ENCODE measurements around the gene CNGA3. TPM values are rescaled to one million over a fixed set of nuclear protein-coding genes. Genes with fewer than 3 reads are reported as not detected.
"Not testable (repeated sequence)": the region's sequence is repeated elsewhere in the genome, so short reads cannot be mapped to it uniquely, and the experiment has no call there.

CNGA3 gene
- total RNA-seq, 4 donors from 2014 or later = 0.25 to 0.47 TPM; not detected in 2

GRCh38 chr2:98426771-98427170 lies 80.5 kb downstream of the CNGA3 start:
- no peak for TF ChIP-seq CTCF (IDR thresholded peaks at IDR 0.05)
- no peak for DNase-seq (ENCODE audit: low spot score)
- no peak for ATAC-seq (ENCODE audit: low FRiP score)

- TF ChIP-seq CTCF (IDR thresholded peaks at IDR 0.05) = no peak
- ATAC-seq (ENCODE audit: low FRiP score) (no peak), DNase-seq (ENCODE audit: low spot score) (no peak)
Observed at GRCh38 chr2:98432145-98432544, 85.9 kb downstream of the CNGA3 start.

GRCh38 chr2:98433363-98433964 lies 87.2 kb downstream of the CNGA3 start:
- TF ChIP-seq CTCF (IDR thresholded peaks at IDR 0.05) = no peak
- DNase-seq (ENCODE audit: low spot score) (no peak), ATAC-seq (ENCODE audit: low FRiP score) (no peak)

- ATAC-seq (ENCODE audit: low FRiP score) = no peak
- no peak for TF ChIP-seq CTCF (IDR thresholded peaks at IDR 0.05)
- no peak for DNase-seq (ENCODE audit: low spot score)
Observed at GRCh38 chr2:98434492-98434891, 88.2 kb downstream of the CNGA3 start.

- not testable (repeated sequence) for ATAC-seq (ENCODE audit: low FRiP score); DNase-seq (ENCODE audit: low spot score)
Observed at GRCh38 chr2:98435670-98436069, 89.4 kb downstream of the CNGA3 start.

- no peak for DNase-seq (ENCODE audit: low spot score)
- ATAC-seq (ENCODE audit: low FRiP score) = no peak
- no peak for TF ChIP-seq CTCF (IDR thresholded peaks at IDR 0.05)
Observed at GRCh38 chr2:98436734-98437133, 90.5 kb downstream of the CNGA3 start.

- TF ChIP-seq CTCF (IDR thresholded peaks at IDR 0.05) = no peak
- no peak for DNase-seq (ENCODE audit: low spot score)
- ATAC-seq (ENCODE audit: low FRiP score) = no peak
Observed at GRCh38 chr2:98438190-98439133, 92.2 kb downstream of the CNGA3 start.
